ENCODE data around the gene ADCY9.

- no peak for TF ChIP-seq CTCF (conservative IDR thresholded peaks at IDR 0.05; ENCODE audit: low read depth in 2 of 2)
- no peak for TF ChIP-seq REST (IDR thresholded peaks at IDR 0.05; ENCODE audit: unreplicated experiment)
- TF ChIP-seq ZNF114 (CRISPR knock-in tag; IDR thresholded peaks at IDR 0.05) = no peak
- TF ChIP-seq POLR2AphosphoS5 (IDR thresholded peaks at IDR 0.05; ENCODE audit: low read depth) = no peak
- no peak for TF ChIP-seq EZH2phosphoT487 (IDR thresholded peaks at IDR 0.05; ENCODE audit: unreplicated experiment)
- TF ChIP-seq ETS1 (IDR thresholded peaks at IDR 0.05) = no peak
- TF ChIP-seq JUNB (IDR thresholded peaks at IDR 0.05; ENCODE audit: unreplicated experiment) = no peak
- no peak for TF ChIP-seq NANOG (IDR thresholded peaks at IDR 0.05; ENCODE audit: borderline replicate concordance)
- TF ChIP-seq EZH2 (IDR thresholded peaks at IDR 0.05; ENCODE audit: low read depth, unreplicated experiment) = no peak
- TF ChIP-seq STAT1 (IDR thresholded peaks at IDR 0.05; ENCODE audit: unreplicated experiment) = no peak
These were observed 117.3 kb downstream of the ADCY9 start for GRCh38 chr16:3998793-3999478.

Data from GM23338 (cell line).